Measurements from ENCODE around the gene FOXA2.

FOXA2 gene

DNA sequence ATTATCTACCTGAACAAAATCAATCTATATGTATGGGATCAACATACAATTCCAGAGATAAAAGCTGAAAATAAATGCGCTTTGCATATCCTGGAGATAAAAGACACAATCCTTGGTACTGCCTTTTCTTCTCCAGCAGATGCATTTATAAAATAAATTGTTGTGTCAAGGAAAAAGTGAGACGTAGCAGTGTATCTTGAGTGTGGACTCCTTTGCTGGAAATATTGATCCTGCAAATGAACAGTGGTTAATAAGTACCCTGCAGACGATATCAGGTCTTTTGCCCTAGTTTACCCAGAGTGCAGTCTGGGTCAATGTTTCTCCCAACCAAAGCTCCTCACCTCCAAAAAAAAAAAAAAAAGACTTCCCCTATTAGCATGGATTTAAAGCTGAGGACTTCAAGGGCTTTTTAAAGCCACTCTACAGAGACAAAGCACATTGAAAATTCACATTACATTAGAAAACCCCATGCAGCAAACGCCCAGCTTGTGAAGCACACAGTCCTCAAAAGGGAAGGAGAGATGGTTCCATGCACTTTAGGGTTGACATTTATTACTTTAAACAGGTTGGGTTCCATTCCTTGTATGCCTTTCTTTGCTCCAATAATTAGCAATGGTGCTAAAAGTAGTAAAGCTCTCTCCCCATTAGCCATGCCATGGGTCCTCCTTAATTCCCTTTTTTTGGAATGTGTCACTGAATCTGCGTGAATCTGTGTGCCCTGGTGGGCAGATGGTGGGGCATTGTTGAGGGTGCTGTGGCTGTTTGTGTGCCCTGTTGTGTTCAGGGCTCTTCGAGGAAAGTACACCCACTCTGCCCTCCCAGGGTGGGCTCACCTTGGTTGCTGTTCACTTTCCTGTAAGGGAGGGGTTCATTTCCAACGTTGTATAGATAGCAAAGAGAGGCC, 21.1 kb downstream of the FOXA2 start:
- H4K12ac ChIP-seq (ENCODE audit: low read depth, low read length) = no peak overlapping the region
- no peak overlapping the region for H3K4ac ChIP-seq (ENCODE audit: low read depth, low read length)
- no peak overlapping the region for H2BK120ac ChIP-seq (ENCODE audit: insufficient read depth, low read length, poor library complexity)
- H2BK12ac ChIP-seq (ENCODE audit: low read length) = no peak overlapping the region
- H3K9me3 ChIP-seq (ENCODE audit: insufficient read depth, low read depth, low read length) = peaks cover 1% of the 10 kb centered on the region
- H3K4me2 ChIP-seq (ENCODE audit: low read length) = no peak overlapping the region
- peaks cover 62% of the 10 kb centered on the region for H3K27me3 ChIP-seq (ENCODE audit: insufficient read depth, low read length)
- H3K18ac ChIP-seq (ENCODE audit: low read length) = no peak overlapping the region
- no peak overlapping the region for H2AK5ac ChIP-seq (ENCODE audit: low read length)
- no peaks in the 10 kb centered on the region for H3K36me3 ChIP-seq (ENCODE audit: control insufficient read depth in 1 of 2, insufficient read depth in 2 of 2, low read length in 2 of 2)
- H4K8ac ChIP-seq (ENCODE audit: low read depth, low read length) = no peak overlapping the region
- no peaks in the 10 kb centered on the region for H3K79me1 ChIP-seq (ENCODE audit: low read length)
- no peak overlapping the region for H4K91ac ChIP-seq (ENCODE audit: low read depth, low read length)
- H3K9ac ChIP-seq (ENCODE audit: low read length) = no peak overlapping the region
- no peaks in the 10 kb centered on the region for H3K4me1 ChIP-seq (ENCODE audit: control insufficient read depth in 1 of 2, insufficient read depth in 2 of 2, low read length in 2 of 2)
- no peak for DNase-seq
- no peak overlapping the region for H2BK5ac ChIP-seq (ENCODE audit: low read depth, low read length, poor library complexity)
- no peak overlapping the region for H3K4me3 ChIP-seq (ENCODE audit: low read depth, low read length)
- no peak overlapping the region for H3K14ac ChIP-seq (ENCODE audit: low read length)
- no peaks in the 10 kb centered on the region for H3K79me2 ChIP-seq (ENCODE audit: control insufficient read depth, insufficient read depth, low read length, poor library complexity)
- H3K23ac ChIP-seq (ENCODE audit: low read length) = no peak overlapping the region
- H2AFZ ChIP-seq (ENCODE audit: insufficient read depth, low read length, poor library complexity) = no peak overlapping the region
- H3K27ac ChIP-seq (ENCODE audit: low read depth, low read length) = no peak overlapping the region
- no CpG with 5 or more reads among the region's 7 CpGs for WGBS (ENCODE audit: extremely low coverage, insufficient coverage, insufficient read length)

DNA sequence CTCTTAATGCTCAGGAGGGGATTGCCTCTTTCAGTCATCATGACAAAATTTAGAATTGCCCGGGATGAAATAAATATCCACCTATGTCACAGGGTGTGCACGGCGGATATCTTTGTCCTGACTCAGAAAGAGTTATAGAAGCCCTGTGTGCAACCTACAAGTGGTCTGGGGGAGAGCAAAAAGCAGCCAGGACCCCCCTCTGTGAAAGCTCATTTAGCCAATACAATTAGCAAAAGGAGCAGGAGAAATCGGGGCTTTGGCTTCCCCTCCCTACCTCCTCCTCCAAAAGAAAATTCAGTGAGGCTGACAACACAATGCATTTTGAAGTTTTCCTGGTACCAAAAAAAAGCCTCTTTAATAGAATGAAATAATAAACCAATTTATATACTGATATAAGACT, 21.8 kb downstream of the FOXA2 start:
- H4K8ac ChIP-seq (ENCODE audit: low read depth, low read length) = no peak overlapping the region
- H3K79me2 ChIP-seq (ENCODE audit: control insufficient read depth, insufficient read depth, low read length, poor library complexity) = no peaks in the 10 kb centered on the region
- no peak overlapping the region for H4K91ac ChIP-seq (ENCODE audit: low read depth, low read length)
- no CpG with 5 or more reads among the region's 4 CpGs for WGBS (ENCODE audit: extremely low coverage, insufficient coverage, insufficient read length)
- H3K23ac ChIP-seq (ENCODE audit: low read length) = no peak overlapping the region
- H3K27ac ChIP-seq (ENCODE audit: low read depth, low read length) = no peak overlapping the region
- H3K9me3 ChIP-seq (ENCODE audit: insufficient read depth, low read depth, low read length) = peaks cover 1% of the 10 kb centered on the region
- no peak overlapping the region for H4K12ac ChIP-seq (ENCODE audit: low read depth, low read length)
- H3K18ac ChIP-seq (ENCODE audit: low read length) = no peak overlapping the region
- no peak overlapping the region for H2BK12ac ChIP-seq (ENCODE audit: low read length)
- no peaks in the 10 kb centered on the region for H3K79me1 ChIP-seq (ENCODE audit: low read length)
- no peaks in the 10 kb centered on the region for H3K4me1 ChIP-seq (ENCODE audit: control insufficient read depth in 1 of 2, insufficient read depth in 2 of 2, low read length in 2 of 2)
- no peak overlapping the region for H3K4me2 ChIP-seq (ENCODE audit: low read length)
- H3K36me3 ChIP-seq (ENCODE audit: control insufficient read depth in 1 of 2, insufficient read depth in 2 of 2, low read length in 2 of 2) = no peaks in the 10 kb centered on the region
- no peak overlapping the region for H3K9ac ChIP-seq (ENCODE audit: low read length)
- H2AFZ ChIP-seq (ENCODE audit: insufficient read depth, low read length, poor library complexity) = no peak overlapping the region
- H3K14ac ChIP-seq (ENCODE audit: low read length) = no peak overlapping the region
- DNase-seq = no peak
- H2BK5ac ChIP-seq (ENCODE audit: low read depth, low read length, poor library complexity) = no peak overlapping the region
- no peak overlapping the region for H3K4ac ChIP-seq (ENCODE audit: low read depth, low read length)
- H3K4me3 ChIP-seq (ENCODE audit: low read depth, low read length) = no peak overlapping the region
- no peak overlapping the region for H2AK5ac ChIP-seq (ENCODE audit: low read length)
- peaks cover 58% of the 10 kb centered on the region for H3K27me3 ChIP-seq (ENCODE audit: insufficient read depth, low read length)
- no peak overlapping the region for H2BK120ac ChIP-seq (ENCODE audit: insufficient read depth, low read length, poor library complexity)

DNA sequence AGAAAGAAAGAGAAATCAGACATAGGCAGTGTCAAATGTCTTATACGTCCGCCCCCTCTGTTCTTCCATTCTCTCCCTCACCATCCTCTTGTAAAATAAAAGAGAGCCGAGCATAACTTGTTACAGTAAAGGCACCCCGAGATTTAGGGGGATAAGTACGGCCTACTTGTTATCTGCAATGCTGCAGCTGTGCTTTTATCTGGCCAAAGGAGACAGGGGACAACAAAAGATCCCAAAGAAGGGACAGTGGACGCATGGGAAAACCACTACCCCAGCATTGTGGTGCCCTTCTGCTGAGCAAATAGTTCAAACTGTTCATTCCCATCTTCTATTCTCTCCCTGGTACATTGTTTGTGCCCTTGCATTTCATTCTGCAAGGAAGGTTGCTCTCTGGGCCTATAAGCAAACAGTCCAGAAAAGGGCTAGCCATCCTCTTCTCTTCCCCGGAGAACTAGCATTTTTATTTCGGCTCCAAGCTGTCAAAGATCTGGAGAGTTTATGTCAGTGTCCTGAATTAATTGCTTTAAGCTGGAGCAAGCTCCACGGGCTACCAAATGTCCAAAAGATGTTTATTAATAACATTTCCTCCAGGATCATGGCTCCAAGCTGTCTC, 22.3 kb downstream of the FOXA2 start:
- peaks cover 56% of the 10 kb centered on the region for H3K27me3 ChIP-seq (ENCODE audit: insufficient read depth, low read length)
- no peaks in the 10 kb centered on the region for H3K79me2 ChIP-seq (ENCODE audit: control insufficient read depth, insufficient read depth, low read length, poor library complexity)
- no peak overlapping the region for H3K4me2 ChIP-seq (ENCODE audit: low read length)
- no peak overlapping the region for H4K12ac ChIP-seq (ENCODE audit: low read depth, low read length)
- no peak overlapping the region for H4K8ac ChIP-seq (ENCODE audit: low read depth, low read length)
- H3K27ac ChIP-seq (ENCODE audit: low read depth, low read length) = no peak overlapping the region
- WGBS (ENCODE audit: extremely low coverage, insufficient coverage, insufficient read length) = no CpG with 5 or more reads among the region's 9 CpGs
- no peak overlapping the region for H4K91ac ChIP-seq (ENCODE audit: low read depth, low read length)
- no peak overlapping the region for H2BK5ac ChIP-seq (ENCODE audit: low read depth, low read length, poor library complexity)
- no peaks in the 10 kb centered on the region for H3K4me1 ChIP-seq (ENCODE audit: control insufficient read depth in 1 of 2, insufficient read depth in 2 of 2, low read length in 2 of 2)
- H3K36me3 ChIP-seq (ENCODE audit: control insufficient read depth in 1 of 2, insufficient read depth in 2 of 2, low read length in 2 of 2) = no peaks in the 10 kb centered on the region
- H3K79me1 ChIP-seq (ENCODE audit: low read length) = no peaks in the 10 kb centered on the region
- H3K18ac ChIP-seq (ENCODE audit: low read length) = no peak overlapping the region
- peaks cover 1% of the 10 kb centered on the region for H3K9me3 ChIP-seq (ENCODE audit: insufficient read depth, low read depth, low read length)
- DNase-seq = no peak
- H2BK12ac ChIP-seq (ENCODE audit: low read length) = no peak overlapping the region
- no peak overlapping the region for H2AK5ac ChIP-seq (ENCODE audit: low read length)
- no peak overlapping the region for H3K14ac ChIP-seq (ENCODE audit: low read length)
- H2BK120ac ChIP-seq (ENCODE audit: insufficient read depth, low read length, poor library complexity) = no peak overlapping the region
- H3K4me3 ChIP-seq (ENCODE audit: low read depth, low read length) = no peak overlapping the region
- H3K4ac ChIP-seq (ENCODE audit: low read depth, low read length) = no peak overlapping the region
- H2AFZ ChIP-seq (ENCODE audit: insufficient read depth, low read length, poor library complexity) = no peak overlapping the region
- H3K23ac ChIP-seq (ENCODE audit: low read length) = no peak overlapping the region
- H3K9ac ChIP-seq (ENCODE audit: low read length) = no peak overlapping the region

DNA sequence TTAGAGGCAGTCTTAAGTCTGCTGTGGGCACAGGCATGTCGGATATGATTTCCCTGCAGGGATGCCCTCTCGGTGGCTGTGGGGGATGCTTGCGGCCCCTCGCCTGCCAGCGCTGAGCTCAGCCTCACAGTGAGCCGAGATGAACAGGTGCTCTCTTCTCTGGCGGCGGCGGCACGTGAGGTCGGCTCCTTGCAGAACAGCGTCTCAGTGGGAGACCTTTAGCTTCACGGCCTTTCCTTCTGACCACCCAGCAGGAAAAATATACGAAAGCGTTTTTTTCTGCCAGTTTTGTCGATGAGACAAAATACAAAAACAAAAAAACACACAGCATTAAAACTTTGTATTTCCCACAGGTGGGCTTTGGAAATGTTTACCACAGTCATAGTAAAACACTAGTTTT, 23.6 kb downstream of the FOXA2 start:
- Histone ChIP-seq H4K12ac (ENCODE audit: low read depth, low read length) (no peak overlapping the region), H3K4me3 (ENCODE audit: low read depth, low read length) (no peak overlapping the region), H3K36me3 (ENCODE audit: control insufficient read depth in 1 of 2, insufficient read depth in 2 of 2, low read length in 2 of 2) (no peaks in the 10 kb centered on the region), H3K23ac (ENCODE audit: low read length) (peak overlapping the region; percentile 27), H3K79me1 (ENCODE audit: low read length) (no peaks in the 10 kb centered on the region), H3K27ac (ENCODE audit: low read depth, low read length) (no peak overlapping the region), H4K8ac (ENCODE audit: low read depth, low read length) (no peak overlapping the region), H3K9me3 (ENCODE audit: insufficient read depth, low read depth, low read length) (peaks cover 1% of the 10 kb centered on the region), H3K4ac (ENCODE audit: low read depth, low read length) (no peak overlapping the region), H3K9ac (ENCODE audit: low read length) (no peak overlapping the region), H3K4me1 (ENCODE audit: control insufficient read depth in 1 of 2, insufficient read depth in 2 of 2, low read length in 2 of 2) (no peaks in the 10 kb centered on the region), H3K4me2 (ENCODE audit: low read length) (no peak overlapping the region), H4K91ac (ENCODE audit: low read depth, low read length) (no peak overlapping the region), H3K79me2 (ENCODE audit: control insufficient read depth, insufficient read depth, low read length, poor library complexity) (no peaks in the 10 kb centered on the region), H2AFZ (ENCODE audit: insufficient read depth, low read length, poor library complexity) (no peak overlapping the region), H2AK5ac (ENCODE audit: low read length) (no peak overlapping the region), H2BK5ac (ENCODE audit: low read depth, low read length, poor library complexity) (no peak overlapping the region), H2BK120ac (ENCODE audit: insufficient read depth, low read length, poor library complexity) (no peak overlapping the region), H3K14ac (ENCODE audit: low read length) (no peak overlapping the region), H3K18ac (ENCODE audit: low read length) (no peak overlapping the region), H3K27me3 (ENCODE audit: insufficient read depth, low read length) (peaks cover 50% of the 10 kb centered on the region), H2BK12ac (ENCODE audit: low read length) (no peak overlapping the region)
- WGBS (ENCODE audit: extremely low coverage, insufficient coverage, insufficient read length) = no CpG with 5 or more reads among the region's 16 CpGs
- no peak for DNase-seq

Measured in trophoblast cell (in vitro differentiated cells and primary cell).